ENCODE data around the gene DISP2. TPM values are rescaled to one million over a fixed set of nuclear protein-coding genes. Genes with fewer than 3 reads are reported as not detected.

The DISP2 gene
- total RNA-seq, 2 donors from 2014 or later: 0.04 to 0.40 TPM

GRCh38 chr15:40372981-40373380 lies 15.0 kb downstream of the DISP2 start:
- H3K27me3 Mint-ChIP-seq (ENCODE audit: insufficient read depth): peaks cover 23% of the 10 kb centered on the region
- Histone ChIP-seq H3K4me1 (ENCODE audit: control insufficient read depth, insufficient read depth, low read length) (no peaks in the 10 kb centered on the region), H3K9me3 (ENCODE audit: control insufficient read depth, low read length) (no peaks in the 10 kb centered on the region), H3K27me3 (ENCODE audit: control insufficient read depth, insufficient read depth, low read length, poor library complexity, severe bottlenecking) (peaks cover 18% of the 10 kb centered on the region), H3K9ac (ENCODE audit: extremely low read depth, low read length, poor library complexity, severe bottlenecking) (no peak overlapping the region), H3K27ac (ENCODE audit: low read depth, low read length) (no peak overlapping the region), H3K36me3 (ENCODE audit: control insufficient read depth, insufficient read depth, low read length) (no peaks in the 10 kb centered on the region), H3K4me3 (ENCODE audit: low read length) (no peak overlapping the region)
- TF ChIP-seq CTCF (conservative IDR thresholded peaks at IDR 0.05): no peak
- H3K9me3 Mint-ChIP-seq: no peaks in the 10 kb centered on the region
- no peak for DNase-seq
- H3K27ac Mint-ChIP-seq: no peak overlapping the region
- WGBS, 2 experiments (ENCODE audit: insufficient coverage in 1 of 2, insufficient read length in 1 of 2): 64 to 69% methylated on average over 2 of the region's 2 CpGs
- no peaks in the 10 kb centered on the region for H3K36me3 Mint-ChIP-seq (ENCODE audit: low read depth)
- no peak overlapping the region for H3K4me3 Mint-ChIP-seq
- H3K4me1 Mint-ChIP-seq: no peaks in the 10 kb centered on the region

GRCh38 chr15:40377606-40378005 lies 19.6 kb downstream of the DISP2 start:
- Histone ChIP-seq H3K36me3 (ENCODE audit: control insufficient read depth, insufficient read depth, low read length) (no peaks in the 10 kb centered on the region), H3K4me1 (ENCODE audit: control insufficient read depth, insufficient read depth, low read length) (no peaks in the 10 kb centered on the region), H3K27me3 (ENCODE audit: control insufficient read depth, insufficient read depth, low read length, poor library complexity, severe bottlenecking) (no peaks in the 10 kb centered on the region), H3K9me3 (ENCODE audit: control insufficient read depth, low read length) (no peaks in the 10 kb centered on the region), H3K27ac (ENCODE audit: low read depth, low read length) (no peak overlapping the region), H3K4me3 (ENCODE audit: low read length) (no peak overlapping the region), H3K9ac (ENCODE audit: extremely low read depth, low read length, poor library complexity, severe bottlenecking) (no peak overlapping the region)
- Mint-ChIP-seq H3K27me3 (ENCODE audit: insufficient read depth) (no peaks in the 10 kb centered on the region), H3K36me3 (ENCODE audit: low read depth) (no peaks in the 10 kb centered on the region), H3K4me1 (peaks cover 2% of the 10 kb centered on the region), H3K4me3 (no peak overlapping the region), H3K27ac (no peak overlapping the region), H3K9me3 (no peaks in the 10 kb centered on the region)
- TF ChIP-seq CTCF (conservative IDR thresholded peaks at IDR 0.05): no peak
- WGBS, 2 experiments (ENCODE audit: insufficient coverage in 1 of 2, insufficient read length in 1 of 2): 94 to 100% methylated on average over 3 of the region's 3 CpGs
- no peak for DNase-seq

- Mint-ChIP-seq H3K27ac (no peak overlapping the region), H3K4me3 (no peak overlapping the region), H3K36me3 (ENCODE audit: low read depth) (peaks cover 2% of the 10 kb centered on the region), H3K9me3 (no peaks in the 10 kb centered on the region), H3K4me1 (peaks cover 9% of the 10 kb centered on the region), H3K27me3 (ENCODE audit: insufficient read depth) (no peaks in the 10 kb centered on the region)
- no peaks in the 10 kb centered on the region for H3K27me3 ChIP-seq (ENCODE audit: control insufficient read depth, insufficient read depth, low read length, poor library complexity, severe bottlenecking)
- H3K9ac ChIP-seq (ENCODE audit: extremely low read depth, low read length, poor library complexity, severe bottlenecking): no peak overlapping the region
- WGBS, 2 experiments (ENCODE audit: insufficient coverage in 1 of 2, insufficient read length in 1 of 2): 100% methylated on average over 1 to 4 of the region's 4 CpGs
- no peaks in the 10 kb centered on the region for H3K36me3 ChIP-seq (ENCODE audit: control insufficient read depth, insufficient read depth, low read length)
- DNase-seq: no peak
- H3K9me3 ChIP-seq (ENCODE audit: control insufficient read depth, low read length): no peaks in the 10 kb centered on the region
- H3K4me3 ChIP-seq (ENCODE audit: low read length): no peak overlapping the region
- no peaks in the 10 kb centered on the region for H3K4me1 ChIP-seq (ENCODE audit: control insufficient read depth, insufficient read depth, low read length)
- no peak overlapping the region for H3K27ac ChIP-seq (ENCODE audit: low read depth, low read length)
- no peak for TF ChIP-seq CTCF (conservative IDR thresholded peaks at IDR 0.05)
Observed at GRCh38 chr15:40379374-40379773, 21.4 kb downstream of the DISP2 start.

Measured in endodermal cell (in vitro differentiated cells).